ENCODE measurements around the gene OBSCN.

- TF ChIP-seq CTCF (IDR thresholded peaks at IDR 0.05; ENCODE audit: insufficient read depth, low read depth, low read length) (no peak), EZH2 (IDR thresholded peaks at IDR 0.05; ENCODE audit: insufficient read depth, low read length) (no peak)
Measured at GRCh38 chr1:228408041-228408868, 200.4 kb downstream of the OBSCN start.
